M059J (cell line): ENCODE measurements around the gene MINDY4. TPM values are rescaled to one million over a fixed set of nuclear protein-coding genes. Genes with fewer than 3 reads are reported as not detected.
A peak's percentile ranks its signal among the peaks of the same experiment; 100 is the strongest.

Experiments
- DNase-seq: peaks from one replicate; pipeline ENCODE4 v3.0.0-alpha.2; 2012; ENCODE audit warnings: low read depth
- total RNA-seq: library from RNA; depleted of rRNA; stranded (reverse); fragments of >200 nt; shearing (Covaris generic); gene quantifications from 2 replicates; pipeline ENCODE4 v1.2.3, GENCODE V29; 2014

MINDY4 gene
- total RNA-seq, 1 experiment from 2014 or later: 1.8 TPM

- DNase-seq: no peak
Measured at GRCh38 chr7:30877015-30877769, 106.0 kb downstream of the MINDY4 start.

- DNase-seq: no peak
Measured at GRCh38 chr7:30877993-30878392, 106.8 kb downstream of the MINDY4 start.

GRCh38 chr7:30879139-30880124, 108.2 kb downstream of the MINDY4 start:
- no peak for DNase-seq

- no peak for DNase-seq
Measured at GRCh38 chr7:30880125-30880720, 109.0 kb downstream of the MINDY4 start.

GRCh38 chr7:30880941-30881340, 109.7 kb downstream of the MINDY4 start:
- no peak for DNase-seq

- DNase-seq: no peak
Measured at GRCh38 chr7:30881448-30881847, 110.2 kb downstream of the MINDY4 start.

- no peak for DNase-seq
Measured at GRCh38 chr7:30884881-30885280, 113.7 kb downstream of the MINDY4 start.

- no peak for DNase-seq
Measured at GRCh38 chr7:30886608-30887011, 115.4 kb downstream of the MINDY4 start.

GRCh38 chr7:30887464-30887872, 116.3 kb downstream of the MINDY4 start:
- no peak for DNase-seq

GRCh38 chr7:30888747-30889146, 117.5 kb downstream of the MINDY4 start:
- DNase-seq: peak; percentile 83

GRCh38 chr7:30890226-30890625, 119.0 kb downstream of the MINDY4 start:
- DNase-seq: no peak

- DNase-seq: no peak
Measured at GRCh38 chr7:30893357-30893756, 122.1 kb downstream of the MINDY4 start.

- DNase-seq: no peak
Measured at GRCh38 chr7:30894009-30894408, 122.8 kb downstream of the MINDY4 start.

GRCh38 chr7:30894866-30895605, 123.8 kb downstream of the MINDY4 start:
- no peak for DNase-seq

- DNase-seq: no peak
Measured at GRCh38 chr7:30896036-30896435, 124.8 kb downstream of the MINDY4 start.

- DNase-seq: no peak
Measured at GRCh38 chr7:30896783-30897637, 125.8 kb downstream of the MINDY4 start.

GRCh38 chr7:30897770-30898169, 126.6 kb downstream of the MINDY4 start:
- no peak for DNase-seq

GRCh38 chr7:30898411-30898810, 127.2 kb downstream of the MINDY4 start:
- no peak for DNase-seq

- DNase-seq: no peak
Measured at GRCh38 chr7:30899066-30899465, 127.8 kb downstream of the MINDY4 start.

- DNase-seq: no peak
Measured at GRCh38 chr7:30899630-30900029, 128.4 kb downstream of the MINDY4 start.

GRCh38 chr7:30900053-30900452, 128.8 kb downstream of the MINDY4 start:
- DNase-seq: peak; percentile 54
